ENCODE results near the gene LCP2. TPM values are rescaled to one million over a fixed set of nuclear protein-coding genes. Genes with fewer than 3 reads are reported as not detected.

LCP2 gene
- total RNA-seq, 1 experiment from 2014 or later: not detected

GRCh38 chr5:170252720-170253350 lies 44.7 kb downstream of the LCP2 start:
- H3K23ac ChIP-seq (ENCODE audit: insufficient read length, low read depth, low read length): no peak overlapping the region
- H2BK20ac ChIP-seq (ENCODE audit: low read depth, low read length, poor library complexity, severe bottlenecking): no peak overlapping the region
- no peak overlapping the region for H2BK15ac ChIP-seq (ENCODE audit: low read depth, low read length)
- no peaks in the 10 kb centered on the region for H3K9me3 ChIP-seq (ENCODE audit: control insufficient read depth, low read depth, low read length)
- no peak overlapping the region for H3K4me3 Mint-ChIP-seq
- no peak for TF ChIP-seq CTCF (conservative IDR thresholded peaks at IDR 0.05)
- no peak overlapping the region for H3K27ac ChIP-seq (ENCODE audit: insufficient read length, low read depth, low read length)
- H3K4me2 ChIP-seq (ENCODE audit: insufficient read depth, insufficient read length, low read length): no peak overlapping the region
- peaks cover 8% of the 10 kb centered on the region; the same call in 1 of the 2 replicates for H3K4me1 ChIP-seq (ENCODE audit: insufficient read depth, low read length)
- no peak overlapping the region for H3K14ac ChIP-seq (ENCODE audit: insufficient read depth, low read length)
- H2BK12ac ChIP-seq (ENCODE audit: insufficient read length, low read depth, low read length): no peak overlapping the region
- no peaks in the 10 kb centered on the region for H3K23me2 ChIP-seq (ENCODE audit: insufficient read length, low read depth, low read length, poor library complexity, severe bottlenecking)
- no peak overlapping the region for H3T11ph ChIP-seq (ENCODE audit: low read length)
- H4K8ac ChIP-seq (replicated peaks; ENCODE audit: insufficient read length, low read depth, low read length): no peak overlapping the region
- no peak overlapping the region for H2BK5ac ChIP-seq (ENCODE audit: insufficient read length, low read length)
- DNase-seq: no peak
- H2AFZ ChIP-seq (ENCODE audit: low read length): no peak overlapping the region
- H3K27ac Mint-ChIP-seq: peak overlapping the region in 2 of 3 experiments; percentile 25 to 67; a peak in 4 of 7 replicates
- no peak overlapping the region for H3K56ac ChIP-seq (ENCODE audit: insufficient read length, low read depth, low read length)
- no peak overlapping the region for H4K5ac ChIP-seq (ENCODE audit: insufficient read length, low read depth, low read length)
- H2AK5ac ChIP-seq (ENCODE audit: insufficient read length, low read length): no peak overlapping the region
- no peak overlapping the region for H3K9ac ChIP-seq (ENCODE audit: extremely low read depth, insufficient read length, low read length)
- WGBS (ENCODE audit: extremely low coverage, insufficient read length, low lambda C conversion rate): no CpG with 5 or more reads among the region's 9 CpGs
- H3K79me2 ChIP-seq (ENCODE audit: insufficient read depth, low read length): no peaks in the 10 kb centered on the region
- no peak overlapping the region for H2BK120ac ChIP-seq (ENCODE audit: low read depth, low read length, poor library complexity, severe bottlenecking)
- no peaks in the 10 kb centered on the region for H4K20me1 ChIP-seq (ENCODE audit: control insufficient read depth, insufficient read depth, insufficient read length)
- H3K27me3 ChIP-seq (ENCODE audit: insufficient read depth, low read length): no peaks in the 10 kb centered on the region
- H3K4ac ChIP-seq (ENCODE audit: low read depth, low read length): no peak overlapping the region
- H3K9me3 Mint-ChIP-seq: no peaks in the 10 kb centered on the region
- no peak overlapping the region for H3K18ac ChIP-seq (ENCODE audit: insufficient read length, low read depth, low read length)
- H4K91ac ChIP-seq (ENCODE audit: insufficient read length, low read depth, low read length): no peak overlapping the region
- H3K4me1 Mint-ChIP-seq: peaks cover 60 to 78% of the 10 kb centered on the region in 2 experiments
- H3K79me1 ChIP-seq (ENCODE audit: insufficient read depth, low read depth, low read length, poor library complexity, severe bottlenecking): no peaks in the 10 kb centered on the region
- H3K36me3 Mint-ChIP-seq (ENCODE audit: insufficient read depth in 1 of 3, low read depth in 3 of 3): no peaks in the 10 kb centered on the region
- H3K27me3 Mint-ChIP-seq (ENCODE audit: low read depth): peaks cover 2% of the 10 kb centered on the region; the same call in 1 of the 2 replicates

Measured in H9 (cell line).